IPS-15b (cell line): ENCODE data around the gene KRT10.

Experiments
- H3K27me3 ChIP-seq: one replicate; pipeline ENCODE4 v1.6.1; 2013; ENCODE audit warnings: low read length; ENCODE audit not compliant: control insufficient read depth, insufficient read depth
- H3K36me3 ChIP-seq: one replicate; pipeline ENCODE4 v1.6.1; 2013; ENCODE audit warnings: low read length; ENCODE audit not compliant: control insufficient read depth, insufficient read depth
- H3K4me1 ChIP-seq: one replicate; pipeline ENCODE4 v1.6.1; 2013; ENCODE audit warnings: mild to moderate bottlenecking, low read length; ENCODE audit not compliant: control insufficient read depth, insufficient read depth
- H3K4me3 ChIP-seq: one replicate; pipeline ENCODE4 v1.5.1; 2013; ENCODE audit warnings: low read depth, low read length
- H3K9ac ChIP-seq: one replicate; pipeline ENCODE4 v1.6.1; 2013; ENCODE audit warnings: low read depth, mild to moderate bottlenecking, low read length
- H3K9me3 ChIP-seq: one replicate; pipeline ENCODE4 v1.6.1; 2013; ENCODE audit warnings: mild to moderate bottlenecking, low read length; ENCODE audit not compliant: control insufficient read depth, insufficient read depth

The KRT10 gene

GRCh38 chr17:40830085-40830776 is 7.8 kb upstream of the KRT10 start:
- Histone ChIP-seq H3K4me3 (no peak overlapping the region), H3K9ac (no peak overlapping the region), H3K36me3 (no peaks in the 10 kb centered on the region), H3K9me3 (no peaks in the 10 kb centered on the region), H3K27me3 (peaks cover 45% of the 10 kb centered on the region), H3K4me1 (no peaks in the 10 kb centered on the region)

DNA sequence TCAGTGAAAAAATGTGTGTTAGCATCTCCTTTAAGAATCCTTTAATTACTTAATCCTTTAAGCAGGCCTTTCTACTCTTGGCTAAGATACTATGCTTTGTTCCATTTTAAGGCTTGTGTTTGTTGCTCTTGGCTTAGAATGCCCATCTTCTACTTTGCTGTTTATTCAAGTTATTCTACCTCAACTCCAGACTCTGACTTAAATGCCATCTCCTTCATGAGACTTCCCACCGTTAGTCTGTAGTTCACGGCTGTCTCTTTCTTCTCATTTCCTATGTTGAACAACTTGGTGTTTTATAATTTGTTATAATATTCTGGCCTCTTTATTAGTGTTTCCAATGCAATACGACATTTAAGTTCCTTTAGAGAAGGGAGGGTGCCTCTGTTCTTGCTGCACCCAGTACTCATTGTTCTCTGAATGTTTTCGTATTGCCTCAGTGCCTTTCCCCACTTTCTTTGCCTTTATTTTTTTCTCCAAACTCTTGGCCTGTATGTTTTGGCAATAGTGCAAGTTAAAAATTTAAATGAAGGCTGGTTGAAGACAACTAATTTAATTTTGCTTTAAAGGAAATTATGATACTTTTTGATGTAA is 6.1 kb upstream of the KRT10 start:
- Histone ChIP-seq H3K4me1 (no peaks in the 10 kb centered on the region), H3K36me3 (no peaks in the 10 kb centered on the region), H3K9ac (no peak overlapping the region), H3K9me3 (no peaks in the 10 kb centered on the region), H3K4me3 (no peak overlapping the region), H3K27me3 (peaks cover 30% of the 10 kb centered on the region)

DNA sequence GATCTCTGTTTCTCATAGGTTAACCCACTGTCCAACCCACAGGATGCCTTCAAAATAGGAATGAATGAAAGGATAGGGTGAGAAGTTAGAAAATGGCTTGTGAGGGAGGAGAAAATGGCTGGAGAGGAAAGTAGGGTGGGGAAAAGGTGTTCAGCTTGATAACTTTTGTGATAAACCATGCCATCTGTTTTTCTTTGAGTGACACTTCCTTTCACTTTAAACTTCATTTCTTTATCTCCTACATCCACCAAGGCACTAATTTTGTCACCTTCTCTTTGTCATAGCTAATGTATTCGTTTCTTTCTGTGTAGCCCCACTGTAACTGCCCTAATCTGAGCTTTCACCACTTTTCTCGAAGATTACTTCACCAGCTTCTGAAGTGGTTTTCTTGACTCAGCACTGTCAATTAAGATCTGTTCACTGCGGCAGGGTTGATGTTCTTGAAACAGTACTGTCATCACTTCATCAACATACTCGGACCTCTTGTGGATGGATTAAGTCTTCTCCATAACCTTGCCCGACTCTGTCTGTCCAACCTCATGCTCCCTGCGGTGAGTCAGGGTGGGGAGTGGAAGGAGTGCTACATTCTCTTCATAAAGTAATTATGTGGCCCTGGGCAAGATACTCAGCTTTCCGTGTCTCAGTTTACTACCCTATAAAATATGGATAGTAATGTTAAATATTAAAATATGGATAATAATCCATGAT is 5.5 kb upstream of the KRT10 start:
- no peaks in the 10 kb centered on the region for H3K4me1 ChIP-seq
- H3K27me3 ChIP-seq = peaks cover 24% of the 10 kb centered on the region
- no peaks in the 10 kb centered on the region for H3K9me3 ChIP-seq
- no peaks in the 10 kb centered on the region for H3K36me3 ChIP-seq
- no peak overlapping the region for H3K9ac ChIP-seq
- H3K4me3 ChIP-seq = no peak overlapping the region

DNA sequence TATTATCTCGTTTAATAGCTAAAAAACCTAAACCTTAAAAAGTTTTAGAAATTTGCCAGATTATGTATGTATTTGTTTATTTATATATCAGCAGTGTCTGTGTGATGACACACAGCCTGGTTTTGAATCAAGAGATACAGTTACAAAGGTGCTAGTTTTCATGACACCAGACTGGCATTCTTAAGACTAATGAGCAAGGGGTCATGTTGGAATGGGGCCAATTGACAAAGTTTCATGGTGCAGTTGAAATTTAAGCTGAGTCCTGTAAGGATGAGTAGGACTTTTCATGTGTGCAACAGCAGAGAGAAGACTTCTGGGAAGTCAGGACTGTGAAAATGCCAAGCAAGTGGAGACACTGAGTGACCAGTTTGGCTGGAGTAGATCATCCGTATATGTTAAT is 3.2 kb upstream of the KRT10 start:
- Histone ChIP-seq H3K4me1 (no peaks in the 10 kb centered on the region), H3K9ac (no peak overlapping the region), H3K4me3 (no peak overlapping the region), H3K9me3 (no peaks in the 10 kb centered on the region), H3K27me3 (peaks cover 7% of the 10 kb centered on the region), H3K36me3 (no peaks in the 10 kb centered on the region)

- H3K4me3 ChIP-seq = no peak overlapping the region
- H3K27me3 ChIP-seq = peaks cover 3% of the 10 kb centered on the region
- H3K36me3 ChIP-seq = no peaks in the 10 kb centered on the region
- H3K4me1 ChIP-seq = no peaks in the 10 kb centered on the region
- no peaks in the 10 kb centered on the region for H3K9me3 ChIP-seq
- no peak overlapping the region for H3K9ac ChIP-seq
Measured at GRCh38 chr17:40824015-40824832, 1.8 kb upstream of the KRT10 start.

- H3K9ac ChIP-seq = no peak overlapping the region
- no peak overlapping the region for H3K4me3 ChIP-seq
- H3K27me3 ChIP-seq = peaks cover 2% of the 10 kb centered on the region
- H3K9me3 ChIP-seq = no peaks in the 10 kb centered on the region
- no peaks in the 10 kb centered on the region for H3K36me3 ChIP-seq
- H3K4me1 ChIP-seq = no peaks in the 10 kb centered on the region
Measured at GRCh38 chr17:40821536-40821935, 878 bp downstream of the KRT10 start.

DNA sequence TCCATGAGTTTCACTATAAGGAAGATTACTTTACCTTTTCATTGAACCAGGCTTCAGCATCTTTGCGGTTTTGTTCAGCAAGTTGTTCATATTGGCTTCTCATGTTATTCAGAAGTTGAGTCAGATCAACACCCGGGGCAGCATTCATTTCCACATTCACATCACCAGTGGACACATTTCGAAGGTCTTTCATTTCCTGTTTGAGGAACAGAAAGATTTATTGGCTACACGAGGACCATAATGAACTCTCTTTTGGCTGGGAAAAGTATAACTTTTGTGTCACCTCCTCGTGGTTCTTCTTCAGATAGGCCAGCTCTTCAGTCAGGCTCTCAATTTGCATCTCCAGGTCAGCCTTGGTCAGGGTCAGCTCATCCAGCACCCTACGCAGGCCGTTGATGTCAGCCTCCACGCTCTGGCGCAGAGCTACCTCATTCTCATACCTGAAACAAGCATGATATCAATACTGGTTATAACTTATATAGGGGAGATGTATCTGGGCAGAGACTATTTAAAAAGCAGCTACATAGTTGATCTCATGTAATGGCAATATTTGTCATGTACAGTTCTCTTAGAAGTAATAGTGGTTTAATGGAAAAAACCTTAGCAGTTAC is 2.1 kb downstream of the KRT10 start:
- Histone ChIP-seq H3K36me3 (no peaks in the 10 kb centered on the region), H3K9ac (no peak overlapping the region), H3K4me1 (no peaks in the 10 kb centered on the region), H3K27me3 (no peaks in the 10 kb centered on the region), H3K9me3 (no peaks in the 10 kb centered on the region), H3K4me3 (no peak overlapping the region)

GRCh38 chr17:40819528-40820125 is 2.8 kb downstream of the KRT10 start:
- H3K27me3 ChIP-seq = no peaks in the 10 kb centered on the region
- peak overlapping the region; percentile 84 for H3K4me3 ChIP-seq
- peak overlapping the region; percentile 89 for H3K9ac ChIP-seq
- no peaks in the 10 kb centered on the region for H3K9me3 ChIP-seq
- no peaks in the 10 kb centered on the region for H3K36me3 ChIP-seq
- no peaks in the 10 kb centered on the region for H3K4me1 ChIP-seq

GRCh38 chr17:40818733-40819527 is 3.5 kb downstream of the KRT10 start:
- no peaks in the 10 kb centered on the region for H3K36me3 ChIP-seq
- H3K9ac ChIP-seq = peak overlapping the region; percentile 89
- H3K9me3 ChIP-seq = no peaks in the 10 kb centered on the region
- no peaks in the 10 kb centered on the region for H3K27me3 ChIP-seq
- H3K4me3 ChIP-seq = peak overlapping the region; percentile 84
- H3K4me1 ChIP-seq = no peaks in the 10 kb centered on the region

DNA sequence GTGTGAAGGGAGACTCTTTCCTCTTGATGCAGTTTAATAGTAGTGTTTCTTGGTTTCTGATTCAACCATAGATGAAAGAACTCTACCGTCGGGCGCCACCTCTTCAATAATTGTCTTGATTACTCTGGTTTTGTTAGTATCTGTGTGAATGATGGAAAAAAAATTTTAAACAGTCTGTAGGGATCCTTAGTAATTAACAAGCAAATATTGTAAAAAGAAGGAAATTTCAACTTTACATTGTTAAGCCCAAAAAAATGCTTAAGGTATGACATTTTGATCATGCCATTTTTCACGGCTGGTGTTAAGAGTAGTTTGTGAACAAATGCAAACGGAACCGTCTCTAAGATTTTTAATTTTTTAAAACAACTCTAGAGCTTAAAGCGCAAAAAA is 4.1 kb downstream of the KRT10 start:
- peak overlapping the region; percentile 76 for H3K4me3 ChIP-seq
- no peaks in the 10 kb centered on the region for H3K27me3 ChIP-seq
- no peaks in the 10 kb centered on the region for H3K4me1 ChIP-seq

More for the DNA sequence above, 4.1 kb downstream of the KRT10 start:
- no peaks in the 10 kb centered on the region for H3K36me3 ChIP-seq
- H3K9ac ChIP-seq = peak overlapping the region; percentile 71
- H3K9me3 ChIP-seq = no peaks in the 10 kb centered on the region
